ENCODE data around the gene KNOP1.
"Not testable (repeated sequence)": the region's sequence is repeated elsewhere in the genome, so short reads cannot be mapped to it uniquely, and the experiment has no call there.

KNOP1 gene

DNA sequence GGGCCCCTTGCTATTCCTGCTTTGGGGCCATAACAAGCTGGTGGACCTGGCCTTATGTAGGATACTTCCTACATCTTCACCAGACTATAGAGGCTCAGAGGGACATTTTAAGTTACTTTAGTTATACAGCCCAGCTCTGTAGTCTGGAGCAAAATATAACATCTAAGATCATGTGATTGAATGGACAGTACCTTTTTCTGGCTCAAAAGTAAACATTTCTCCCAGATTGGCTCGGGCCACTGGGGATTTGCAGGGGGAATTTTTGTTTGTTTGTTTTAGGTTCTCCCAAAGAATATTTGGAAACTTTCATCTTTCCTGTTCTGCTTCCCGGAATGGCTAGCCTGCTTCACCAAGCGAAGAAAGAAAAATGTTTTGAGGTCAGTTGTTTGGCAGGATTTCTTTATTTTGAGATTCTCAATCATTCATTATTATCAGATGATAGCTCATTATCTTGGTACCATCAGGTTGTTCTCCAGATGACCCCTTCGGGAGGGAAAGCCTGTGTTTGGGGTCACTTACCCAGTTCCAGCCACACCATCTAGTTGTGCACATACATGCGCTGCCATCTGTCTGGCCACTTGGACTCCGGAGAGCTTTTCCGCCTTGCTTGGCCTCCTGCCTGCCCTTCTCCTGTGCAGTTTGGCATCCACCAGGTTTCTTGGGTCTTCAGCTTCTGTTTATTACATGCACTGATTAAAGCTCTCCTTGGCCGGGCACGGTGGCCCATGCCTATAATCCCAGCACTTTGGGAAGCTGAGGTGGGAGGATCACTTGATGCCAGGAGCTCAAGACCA is 17.2 kb upstream of the KNOP1 start:
- Histone ChIP-seq H3K27ac (ENCODE audit: low read length) (no peak overlapping the region), H3K36me3 (ENCODE audit: control insufficient read depth, low read depth, low read length) (peaks cover 6% of the 10 kb centered on the region), H3K27me3 (ENCODE audit: control insufficient read depth, insufficient read depth, low read length) (no peaks in the 10 kb centered on the region), H3K4me3 (ENCODE audit: low read length) (no peak overlapping the region), H3K4me1 (ENCODE audit: control insufficient read depth, low read depth, low read length) (no peaks in the 10 kb centered on the region), H3K9ac (ENCODE audit: low read length) (no peak overlapping the region), H3K9me3 (ENCODE audit: control insufficient read depth, low read depth, low read length) (no peaks in the 10 kb centered on the region)

DNA sequence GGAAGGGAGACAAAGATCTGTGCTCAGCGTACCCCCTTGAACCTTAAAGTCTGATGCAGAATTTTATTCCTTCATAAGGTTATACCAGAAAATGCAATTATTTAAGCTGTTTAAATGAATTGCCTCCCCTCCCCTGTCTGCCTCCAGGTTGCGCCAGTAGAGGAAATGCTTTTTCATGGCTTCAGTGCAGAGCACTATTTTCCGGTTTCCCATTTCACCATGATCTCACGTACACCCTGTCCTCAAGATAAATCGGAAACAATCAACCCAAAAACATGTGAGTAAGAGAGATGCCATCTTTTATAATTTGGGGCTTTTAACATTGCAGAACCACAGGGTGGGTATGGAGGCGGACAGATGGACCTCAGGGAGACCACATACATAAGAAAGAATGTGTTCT is 15.5 kb upstream of the KNOP1 start:
- Histone ChIP-seq H3K27ac (ENCODE audit: low read length) (no peak overlapping the region), H3K27me3 (ENCODE audit: control insufficient read depth, insufficient read depth, low read length) (no peaks in the 10 kb centered on the region), H3K4me3 (ENCODE audit: low read length) (no peak overlapping the region), H3K36me3 (ENCODE audit: control insufficient read depth, low read depth, low read length) (peaks cover 6% of the 10 kb centered on the region), H3K9ac (ENCODE audit: low read length) (no peak overlapping the region), H3K9me3 (ENCODE audit: control insufficient read depth, low read depth, low read length) (no peaks in the 10 kb centered on the region), H3K4me1 (ENCODE audit: control insufficient read depth, low read depth, low read length) (no peaks in the 10 kb centered on the region)

DNA sequence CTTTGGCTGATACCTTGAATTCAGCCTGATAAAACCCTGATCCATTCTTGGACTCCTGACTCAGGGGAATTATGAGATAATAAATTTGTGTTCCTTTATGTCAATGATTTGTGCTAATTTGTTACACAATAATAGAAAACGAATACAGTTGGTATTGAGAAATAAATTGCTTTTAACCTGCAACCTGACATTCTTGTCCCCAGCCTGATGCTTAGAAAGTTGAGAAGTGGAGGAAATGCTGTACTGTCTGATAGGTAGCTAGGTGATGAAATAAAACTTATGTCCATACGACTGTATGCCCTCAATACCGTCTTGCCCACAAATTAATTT is 10.6 kb upstream of the KNOP1 start:
- Histone ChIP-seq H3K4me3 (ENCODE audit: low read length) (no peak overlapping the region), H3K27ac (ENCODE audit: low read length) (no peak overlapping the region), H3K27me3 (ENCODE audit: control insufficient read depth, insufficient read depth, low read length) (no peaks in the 10 kb centered on the region), H3K36me3 (ENCODE audit: control insufficient read depth, low read depth, low read length) (no peaks in the 10 kb centered on the region), H3K9me3 (ENCODE audit: control insufficient read depth, low read depth, low read length) (no peaks in the 10 kb centered on the region), H3K4me1 (ENCODE audit: control insufficient read depth, low read depth, low read length) (no peaks in the 10 kb centered on the region), H3K9ac (ENCODE audit: low read length) (no peak overlapping the region)

DNA sequence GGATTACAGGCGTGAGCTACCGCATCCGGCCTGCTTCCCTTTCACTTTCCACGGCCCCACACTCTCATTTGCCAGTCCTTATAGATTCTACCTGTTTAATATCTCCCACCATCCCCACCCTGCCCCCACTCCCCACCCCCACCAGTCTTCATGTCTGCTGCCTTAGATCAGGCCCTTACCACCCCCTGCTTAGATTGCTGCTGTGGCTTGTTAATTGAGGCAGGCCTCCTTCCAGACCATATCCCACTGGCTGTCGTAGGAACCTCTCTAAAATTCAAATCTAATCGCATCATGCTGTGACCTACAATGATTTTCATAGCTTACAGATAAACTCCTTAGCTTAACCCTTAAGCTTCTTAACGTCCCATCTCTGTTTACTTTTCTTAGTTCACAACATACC is 5.0 kb upstream of the KNOP1 start:
- Histone ChIP-seq H3K4me3 (ENCODE audit: low read length) (no peak overlapping the region), H3K9ac (ENCODE audit: low read length) (no peak overlapping the region), H3K36me3 (ENCODE audit: control insufficient read depth, low read depth, low read length) (no peaks in the 10 kb centered on the region), H3K27ac (ENCODE audit: low read length) (no peak overlapping the region), H3K4me1 (ENCODE audit: control insufficient read depth, low read depth, low read length) (peaks cover 13% of the 10 kb centered on the region), H3K9me3 (ENCODE audit: control insufficient read depth, low read depth, low read length) (no peaks in the 10 kb centered on the region), H3K27me3 (ENCODE audit: control insufficient read depth, insufficient read depth, low read length) (no peaks in the 10 kb centered on the region)

DNA sequence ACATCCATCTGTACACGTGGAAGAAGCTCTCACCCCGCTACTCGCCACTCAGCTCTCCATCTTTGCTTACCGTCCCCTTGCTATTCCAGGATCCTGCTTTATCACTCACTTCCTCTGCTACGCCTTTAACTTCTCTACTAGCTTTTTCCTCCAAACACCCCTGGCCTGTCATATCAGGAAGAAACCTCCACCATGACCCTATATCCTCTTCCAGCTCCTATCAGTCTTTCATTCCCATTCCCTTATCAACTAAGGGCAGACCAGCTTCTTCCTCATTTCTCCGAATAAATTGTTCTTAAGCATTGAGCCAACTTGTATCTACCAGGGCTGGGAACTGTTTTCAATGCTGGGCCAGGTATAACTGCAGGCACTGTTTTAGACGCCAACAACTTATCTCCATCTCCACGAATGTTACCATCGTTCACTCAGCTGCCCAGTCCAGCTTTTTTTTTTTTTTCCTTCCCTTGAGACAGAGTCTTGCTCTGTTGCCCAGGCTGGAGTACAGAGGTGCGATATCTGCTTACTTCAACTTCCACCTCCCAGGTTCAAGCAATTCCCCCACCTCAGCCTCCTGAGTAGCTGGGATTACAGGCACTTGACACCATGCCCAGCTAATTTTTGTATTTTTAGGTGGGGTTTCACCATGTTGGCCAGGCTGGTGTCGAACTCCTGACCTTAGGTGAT is 4.4 kb upstream of the KNOP1 start:
- no peaks in the 10 kb centered on the region for H3K27me3 ChIP-seq (ENCODE audit: control insufficient read depth, insufficient read depth, low read length)
- no peaks in the 10 kb centered on the region for H3K9me3 ChIP-seq (ENCODE audit: control insufficient read depth, low read depth, low read length)
- H3K36me3 ChIP-seq (ENCODE audit: control insufficient read depth, low read depth, low read length): no peaks in the 10 kb centered on the region
- no peak overlapping the region for H3K9ac ChIP-seq (ENCODE audit: low read length)
- H3K4me3 ChIP-seq (ENCODE audit: low read length): no peak overlapping the region
- H3K4me1 ChIP-seq (ENCODE audit: control insufficient read depth, low read depth, low read length): peaks cover 13% of the 10 kb centered on the region
- H3K27ac ChIP-seq (ENCODE audit: low read length): no peak overlapping the region

DNA sequence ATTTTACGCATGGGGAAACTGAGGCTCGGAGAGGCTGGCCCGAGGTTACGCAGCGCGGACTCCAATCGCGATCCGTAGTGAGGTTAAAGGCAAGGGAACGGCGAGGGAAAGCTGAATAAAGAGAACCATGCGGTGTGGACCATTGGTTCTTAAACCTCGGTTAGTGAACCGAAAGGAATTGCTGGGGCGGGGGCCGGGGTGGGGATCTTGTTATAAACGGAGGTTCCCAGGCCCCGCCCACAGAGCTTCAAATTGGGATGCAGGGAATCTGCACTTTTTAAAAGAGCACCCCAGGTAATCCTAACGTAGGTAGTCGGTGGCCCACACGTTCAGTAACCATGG is 568 bp upstream of the KNOP1 start:
- Histone ChIP-seq H3K27me3 (ENCODE audit: control insufficient read depth, insufficient read depth, low read length) (no peaks in the 10 kb centered on the region), H3K27ac (ENCODE audit: low read length) (peak overlapping the region; percentile 35), H3K4me1 (ENCODE audit: control insufficient read depth, low read depth, low read length) (peaks cover 21% of the 10 kb centered on the region), H3K36me3 (ENCODE audit: control insufficient read depth, low read depth, low read length) (peaks cover 15% of the 10 kb centered on the region), H3K9me3 (ENCODE audit: control insufficient read depth, low read depth, low read length) (no peaks in the 10 kb centered on the region), H3K9ac (ENCODE audit: low read length) (peak overlapping the region; percentile 100), H3K4me3 (ENCODE audit: low read length) (peak overlapping the region; percentile 100)

DNA sequence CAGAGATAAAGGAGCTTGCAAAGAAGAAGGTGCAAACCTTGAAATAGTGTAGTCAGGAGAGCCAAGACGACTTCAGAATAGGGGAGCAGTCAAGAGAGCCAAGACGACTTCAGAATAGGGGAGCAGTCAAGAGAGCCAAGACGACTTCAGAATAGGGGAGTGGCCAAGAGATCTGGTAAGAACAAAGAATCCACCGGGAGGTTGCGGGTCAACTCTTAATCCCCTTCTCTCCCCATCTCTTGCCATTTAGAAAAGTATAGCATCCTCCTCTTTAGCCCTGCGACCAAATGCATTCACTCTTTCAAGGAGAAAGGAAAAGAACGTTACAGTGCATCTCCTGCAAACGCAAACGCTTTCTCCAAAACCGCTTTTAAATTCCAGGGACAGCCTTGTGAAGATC is 713 bp downstream of the KNOP1 start:
- no peaks in the 10 kb centered on the region for H3K27me3 ChIP-seq (ENCODE audit: control insufficient read depth, insufficient read depth, low read length)
- peaks cover 15% of the 10 kb centered on the region for H3K4me1 ChIP-seq (ENCODE audit: control insufficient read depth, low read depth, low read length)
- H3K36me3 ChIP-seq (ENCODE audit: control insufficient read depth, low read depth, low read length): peaks cover 22% of the 10 kb centered on the region
- no peaks in the 10 kb centered on the region for H3K9me3 ChIP-seq (ENCODE audit: control insufficient read depth, low read depth, low read length)
- H3K9ac ChIP-seq (ENCODE audit: low read length): peak overlapping the region; percentile 100
- peak overlapping the region; percentile 99 for H3K27ac ChIP-seq (ENCODE audit: low read length)
- H3K4me3 ChIP-seq (ENCODE audit: low read length): peak overlapping the region; percentile 100

DNA sequence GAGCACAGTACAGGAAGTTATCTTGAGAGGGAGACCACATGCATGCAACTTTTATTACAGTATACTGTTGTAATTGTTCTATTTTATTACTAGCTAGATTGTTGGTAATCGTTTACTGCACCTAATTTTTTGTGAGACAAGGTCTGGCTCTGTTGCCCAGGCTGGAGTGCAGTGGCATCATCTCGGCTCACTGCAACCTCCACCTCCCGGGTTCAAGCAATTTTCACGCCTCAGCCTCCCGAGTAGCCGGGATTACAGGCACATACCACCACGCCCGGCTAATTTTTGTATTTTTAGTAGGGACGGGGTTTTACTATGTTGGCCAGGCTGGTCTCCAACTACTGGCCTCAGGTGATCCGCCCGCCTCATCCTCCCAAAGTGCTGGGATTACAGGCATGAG is 1.3 kb downstream of the KNOP1 start:
- Histone ChIP-seq H3K4me3 (ENCODE audit: low read length) (peak overlapping the region; percentile 100), H3K9ac (ENCODE audit: low read length) (peak overlapping the region; percentile 100), H3K4me1 (ENCODE audit: control insufficient read depth, low read depth, low read length) (peaks cover 20% of the 10 kb centered on the region), H3K36me3 (ENCODE audit: control insufficient read depth, low read depth, low read length) (peaks cover 24% of the 10 kb centered on the region)
- not testable (repeated sequence) for H3K9me3 ChIP-seq (ENCODE audit: control insufficient read depth, low read depth, low read length); H3K27me3 ChIP-seq (ENCODE audit: control insufficient read depth, insufficient read depth, low read length); H3K27ac ChIP-seq (ENCODE audit: low read length)

DNA sequence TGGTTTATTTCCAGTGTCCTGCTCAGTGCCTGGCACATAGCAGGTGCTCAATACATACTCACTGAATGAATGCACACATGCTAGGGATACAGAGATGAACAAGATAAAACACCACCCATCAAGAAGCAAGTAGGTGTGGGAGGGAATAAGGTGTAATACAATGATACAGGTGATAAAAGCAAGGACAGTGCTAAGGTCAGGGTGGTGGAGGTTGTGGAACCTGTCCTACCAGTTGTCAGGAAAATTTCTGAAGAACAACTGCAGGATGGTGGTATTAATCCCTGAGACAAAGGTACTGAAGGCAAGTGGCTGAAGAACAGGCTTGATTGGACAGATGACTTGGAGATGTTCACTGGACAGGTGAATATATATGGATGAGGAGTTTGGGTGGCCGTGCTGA is 1.8 kb downstream of the KNOP1 start:
- no peaks in the 10 kb centered on the region for H3K27me3 ChIP-seq (ENCODE audit: control insufficient read depth, insufficient read depth, low read length)
- no peak overlapping the region for H3K27ac ChIP-seq (ENCODE audit: low read length)
- no peak overlapping the region for H3K9ac ChIP-seq (ENCODE audit: low read length)
- H3K4me3 ChIP-seq (ENCODE audit: low read length): peak overlapping the region; percentile 100
- H3K9me3 ChIP-seq (ENCODE audit: control insufficient read depth, low read depth, low read length): no peaks in the 10 kb centered on the region
- peaks cover 30% of the 10 kb centered on the region for H3K36me3 ChIP-seq (ENCODE audit: control insufficient read depth, low read depth, low read length)
- peaks cover 25% of the 10 kb centered on the region for H3K4me1 ChIP-seq (ENCODE audit: control insufficient read depth, low read depth, low read length)

DNA sequence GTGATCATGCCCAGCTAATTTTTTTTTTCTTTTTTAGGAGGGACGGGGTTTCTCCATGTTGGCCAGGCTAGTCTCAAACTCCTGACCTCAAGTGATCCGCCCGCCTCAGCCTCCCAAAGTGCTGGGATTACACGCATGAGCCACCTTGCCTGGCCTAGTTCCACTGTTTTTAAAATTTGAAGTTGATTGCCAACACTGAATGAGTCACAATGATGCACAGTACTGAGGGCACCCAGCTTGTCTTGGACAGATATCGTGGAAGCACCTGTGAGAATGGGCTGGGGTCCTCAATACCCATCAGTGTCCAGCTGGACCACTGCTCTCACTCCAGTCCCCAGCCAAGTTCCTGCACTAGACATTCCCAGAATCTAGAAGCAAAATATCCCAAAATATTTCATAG is 2.5 kb downstream of the KNOP1 start:
- peaks cover 32% of the 10 kb centered on the region for H3K36me3 ChIP-seq (ENCODE audit: control insufficient read depth, low read depth, low read length)
- no peaks in the 10 kb centered on the region for H3K27me3 ChIP-seq (ENCODE audit: control insufficient read depth, insufficient read depth, low read length)
- H3K27ac ChIP-seq (ENCODE audit: low read length): no peak overlapping the region
- H3K4me3 ChIP-seq (ENCODE audit: low read length): no peak overlapping the region
- no peak overlapping the region for H3K9ac ChIP-seq (ENCODE audit: low read length)
- H3K9me3 ChIP-seq (ENCODE audit: control insufficient read depth, low read depth, low read length): no peaks in the 10 kb centered on the region
- H3K4me1 ChIP-seq (ENCODE audit: control insufficient read depth, low read depth, low read length): peaks cover 31% of the 10 kb centered on the region

DNA sequence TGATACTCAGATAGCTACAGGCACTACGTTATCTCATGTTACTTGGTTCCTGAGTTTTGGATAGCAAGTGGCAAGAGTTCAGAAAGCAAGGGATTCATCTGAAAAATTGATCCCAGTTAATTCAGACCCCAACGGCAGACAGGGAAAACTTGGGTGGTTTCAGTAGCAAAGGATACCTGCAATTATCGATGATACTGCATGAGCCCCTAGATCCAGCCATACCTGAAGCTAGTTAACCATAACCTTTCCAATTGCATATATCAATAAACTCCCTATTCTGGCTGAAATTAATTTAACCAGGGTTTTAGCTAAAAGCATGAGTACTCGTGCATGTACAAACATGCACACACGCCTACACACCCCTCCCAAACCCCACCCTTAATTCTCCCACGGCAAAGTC is 4.3 kb downstream of the KNOP1 start:
- H3K27me3 ChIP-seq (ENCODE audit: control insufficient read depth, insufficient read depth, low read length): no peaks in the 10 kb centered on the region
- no peak overlapping the region for H3K4me3 ChIP-seq (ENCODE audit: low read length)
- H3K9ac ChIP-seq (ENCODE audit: low read length): no peak overlapping the region
- peaks cover 41% of the 10 kb centered on the region for H3K4me1 ChIP-seq (ENCODE audit: control insufficient read depth, low read depth, low read length)
- H3K9me3 ChIP-seq (ENCODE audit: control insufficient read depth, low read depth, low read length): no peaks in the 10 kb centered on the region
- H3K27ac ChIP-seq (ENCODE audit: low read length): no peak overlapping the region
- peaks cover 44% of the 10 kb centered on the region for H3K36me3 ChIP-seq (ENCODE audit: control insufficient read depth, low read depth, low read length)

DNA sequence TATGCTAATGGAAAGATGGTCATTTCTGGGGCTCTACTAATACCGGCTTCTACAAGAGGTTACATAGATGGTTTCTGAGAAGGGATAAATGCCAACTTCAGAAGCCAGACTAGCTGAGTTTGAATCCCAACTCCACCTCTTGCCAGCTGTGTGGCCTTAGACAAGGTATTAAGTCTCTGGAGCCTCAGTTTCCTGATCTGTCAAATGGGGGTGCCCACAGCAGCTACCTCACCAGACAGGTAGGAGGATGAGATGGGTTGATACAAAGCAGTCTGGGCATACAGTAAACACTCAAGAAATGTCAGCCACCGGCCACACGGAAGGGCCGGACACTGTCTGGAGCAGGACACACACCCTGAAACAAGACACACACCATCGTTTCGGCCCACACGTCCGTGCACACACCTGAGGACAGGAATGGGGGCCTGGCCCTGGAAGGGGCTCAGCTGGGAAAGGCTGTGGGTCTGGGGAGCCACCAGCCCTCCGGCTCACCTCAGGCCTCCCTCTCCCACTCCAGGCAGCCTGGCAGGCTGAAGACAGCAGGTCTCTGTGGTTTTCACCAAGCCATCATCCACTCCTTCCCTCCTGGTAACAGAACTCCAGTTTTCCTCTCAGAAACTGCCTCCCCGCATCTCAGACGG is 5.5 kb downstream of the KNOP1 start:
- H3K27ac ChIP-seq (ENCODE audit: low read length): no peak overlapping the region
- no peak overlapping the region for H3K4me3 ChIP-seq (ENCODE audit: low read length)
- peaks cover 49% of the 10 kb centered on the region for H3K36me3 ChIP-seq (ENCODE audit: control insufficient read depth, low read depth, low read length)
- peaks cover 51% of the 10 kb centered on the region for H3K4me1 ChIP-seq (ENCODE audit: control insufficient read depth, low read depth, low read length)
- H3K9ac ChIP-seq (ENCODE audit: low read length): no peak overlapping the region
- H3K27me3 ChIP-seq (ENCODE audit: control insufficient read depth, insufficient read depth, low read length): no peaks in the 10 kb centered on the region
- H3K9me3 ChIP-seq (ENCODE audit: control insufficient read depth, low read depth, low read length): no peaks in the 10 kb centered on the region

All from iPS-18a (cell line).